Upper lobe of left lung (tissue), 4 donors: ENCODE results near the gene CLBA1.

Experiments
- CTCF ChIP-seq, 6 experiments: fragments of 450-650 bp in 4 of 6; fragments of 200-600 bp in 2 of 6; sonication (generic) in 2 of 6; IDR thresholded peaks; one replicate each; pipeline ENCODE4 v1.5.1; 2016 to 2019; ENCODE audit warnings: antibody characterized with exemption in 6 of 6
- EP300 ChIP-seq, 4 donors: sonication (generic); formaldehyde crosslinking; IDR thresholded peaks; one replicate each; pipeline ENCODE4 v1.5.1; 2017; ENCODE audit warnings: antibody characterized with exemption in 4 of 4, control low read depth in 2 of 4
- POLR2A ChIP-seq, 4 donors: fragments of 450-650 bp; IDR thresholded peaks; one replicate each; pipeline ENCODE4 v1.5.1; 2016 to 2017; ENCODE audit warnings: antibody characterized with exemption in 4 of 4, mild to moderate bottlenecking in 2 of 4
- POLR2AphosphoS5 ChIP-seq, 2 donors: sonication (generic); formaldehyde crosslinking; IDR thresholded peaks; one replicate each; pipeline ENCODE4 v1.5.1; 2017; ENCODE audit warnings: antibody characterized with exemption in 2 of 2

DNA sequence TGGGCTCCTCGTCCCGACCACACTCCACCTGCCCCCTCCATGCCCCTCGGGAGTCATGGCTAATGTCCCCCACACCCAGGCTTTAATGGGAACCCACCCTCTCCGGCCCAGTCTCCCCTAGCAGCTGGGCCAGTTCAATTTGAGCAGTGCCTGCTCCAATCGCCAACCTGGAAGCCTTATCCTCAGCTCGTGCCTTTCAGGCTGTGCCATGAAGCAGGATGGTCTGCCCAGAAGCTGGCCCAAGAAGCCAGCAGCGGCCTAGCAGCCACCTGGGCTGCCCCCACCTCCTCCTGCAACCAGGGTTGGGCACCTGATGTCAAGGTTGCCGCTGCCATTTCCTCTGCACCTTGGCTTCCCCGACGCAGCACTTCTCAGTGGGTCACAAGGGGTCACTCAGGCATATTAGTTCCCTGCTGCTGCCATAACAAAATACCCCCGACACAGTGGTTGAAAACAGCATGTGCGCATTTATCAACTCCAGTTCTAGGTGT is 2.3 kb upstream of the CLBA1 start:
- TF ChIP-seq CTCF (IDR thresholded peaks at IDR 0.05) (no peak), POLR2A (IDR thresholded peaks at IDR 0.05) (no peak), EP300 (IDR thresholded peaks at IDR 0.05) (no peak), POLR2AphosphoS5 (IDR thresholded peaks at IDR 0.05) (no peak)
